A549 (cell line): ENCODE measurements around the gene NDEL1. TPM values are rescaled to one million over a fixed set of nuclear protein-coding genes. Genes with fewer than 3 reads are reported as not detected.

Source experiments
- ATAC-seq, 2 experiments: fragments of 200-7000 bp in 1 of 2; fragments of >200 bp in 1 of 2; cut with Nextera tagmentation in 1 of 2; cut with Tn5 transposase in 1 of 2; 3 replicates each; pipeline versions ENCODE4 v1.8.0 to v1.9.1; 2018 to 2020; ENCODE audit warnings: mild to moderate bottlenecking in 1 of 2, moderate library complexity in 1 of 2
- CTCF ChIA-PET: fragments of 300-600 bp; sonication (Branson Sonifier 250); formaldehyde crosslinking; extraction: SDS; loops from one replicate; lab custom pipeline; 2021; ENCODE audit warnings: antibody characterized with exemption, inconsistent platforms; lab: Yijun Ruan, JAX
- POLR2A ChIA-PET: fragments of 350-600 bp; formaldehyde crosslinking; extraction: SDS; loops from one replicate; lab custom pipeline; 2021; ENCODE audit warnings: antibody characterized with exemption, inconsistent platforms; lab: Yijun Ruan, JAX
- DNase-seq, 2 experiments: peaks; one replicate each; pipeline versions ENCODE4 v3.0.0 to v3.0.0-alpha.2; 2011 to 2016; ENCODE audit warnings: low read depth in 1 of 2, low spot score in 1 of 2
- FAIRE-seq: peaks from 2 replicates; lab custom pipeline; 2011; peaks lifted over from hg19 to GRCh38; lab: Jason Lieb, UNC
- H3K27ac ChIP-seq, 2 experiments: fragments of >200 bp; sonication (Bioruptor Twin); formaldehyde crosslinking; 3 replicates each; pipeline ENCODE4 v1.5.1; 2016 to 2017
- H3K4me1 ChIP-seq: fragments of >200 bp; sonication (Bioruptor Twin); formaldehyde crosslinking; 3 replicates; pipeline ENCODE4 v1.6.1; 2016
- H3K4me2 ChIP-seq: fragments of >200 bp; sonication (Bioruptor Twin); formaldehyde crosslinking; 3 replicates; pipeline ENCODE4 v1.6.1; 2016
- H3K4me3 ChIP-seq: fragments of >200 bp; sonication (Bioruptor Twin); formaldehyde crosslinking; 3 replicates; pipeline ENCODE4 v1.5.1; 2016
- H3K9me3 ChIP-seq: fragments of >200 bp; sonication (Bioruptor Twin); formaldehyde crosslinking; 3 replicates; pipeline ENCODE4 v1.6.1; 2016
- BHLHE40 ChIP-seq: IDR thresholded peaks from 2 replicates; pipeline ENCODE4 v1.6.1; 2012; ENCODE audit warnings: low read depth, low read length, inconsistent platforms
- CBX2 ChIP-seq: fragments of 200-600 bp; sonication (generic); IDR thresholded peaks from 2 replicates; pipeline ENCODE4 v1.6.1; 2016; ENCODE audit warnings: low read depth, mild to moderate bottlenecking, borderline replicate concordance
- FOSB ChIP-seq: fragments of 250-450 bp; sonication (Bioruptor Pico); IDR thresholded peaks from 2 replicates; pipeline ENCODE4 v1.5.0; 2020; ENCODE audit warnings: mild to moderate bottlenecking, moderate library complexity
- FOXS1 ChIP-seq: fragments of 250-450 bp; sonication (Bioruptor Pico); IDR thresholded peaks from 2 replicates; pipeline ENCODE4 v1.5.0; 2020; ENCODE audit warnings: mild to moderate bottlenecking, moderate library complexity
- HOXB13 ChIP-seq: fragments of 250-450 bp; sonication (Bioruptor Pico); IDR thresholded peaks from 2 replicates; pipeline ENCODE4 v1.5.0; 2020; ENCODE audit warnings: low read depth, mild to moderate bottlenecking, moderate library complexity
- JUN ChIP-seq, 2 experiments: fragments of >200 bp; sonication (Bioruptor Twin); formaldehyde crosslinking; IDR thresholded peaks; 2 replicates in 1 of 2; 3 replicates in 1 of 2; pipeline ENCODE4 v1.6.1; 2016 to 2017
- KDM1A ChIP-seq: fragments of 200-600 bp; sonication (generic); IDR thresholded peaks from 2 replicates; pipeline ENCODE4 v1.6.1; 2016; ENCODE audit warnings: low read depth, mild to moderate bottlenecking
- MAZ ChIP-seq: fragments of 150-350 bp; IDR thresholded peaks from 2 replicates; pipeline ENCODE4 v1.6.1; 2014; ENCODE audit warnings: antibody characterized with exemption, low read depth, low read length, borderline replicate concordance
- MYC ChIP-seq: IDR thresholded peaks from 2 replicates; pipeline ENCODE4 v1.6.1; 2012; ENCODE audit warnings: mild to moderate bottlenecking, inconsistent platforms, low read length, improper control_type of control experiment, borderline replicate concordance
- NR3C1 ChIP-seq: fragments of >200 bp; sonication (Bioruptor Twin); formaldehyde crosslinking; IDR thresholded peaks from 3 replicates; pipeline ENCODE4 v1.6.1; 2017
- POLR2A ChIP-seq: IDR thresholded peaks from 2 replicates; pipeline ENCODE4 v1.6.1; 2012; ENCODE audit warnings: mild to moderate bottlenecking, low read length
- RAD21 ChIP-seq, 2 experiments: fragments of >200 bp in 1 of 2; sonication (Bioruptor Twin) in 1 of 2; formaldehyde crosslinking in 1 of 2; IDR thresholded peaks in 1 of 2; conservative IDR thresholded peaks in 1 of 2; 2 replicates in 1 of 2; 3 replicates in 1 of 2; pipeline ENCODE4 v1.6.1; 2012 to 2018; ENCODE audit warnings: inconsistent platforms in 1 of 2
- RCOR1 ChIP-seq: fragments of 150-350 bp; IDR thresholded peaks from 2 replicates; pipeline ENCODE4 v1.6.1; 2014; ENCODE audit warnings: antibody characterized with exemption, low read length, low read depth
- REST ChIP-seq: fragments of 200-600 bp; sonication (generic); IDR thresholded peaks from 2 replicates; pipeline ENCODE4 v1.6.1; 2016; ENCODE audit warnings: antibody characterized with exemption, mild to moderate bottlenecking, moderate library complexity
- RNF2 ChIP-seq: fragments of 200-600 bp; sonication (generic); IDR thresholded peaks from 2 replicates; pipeline ENCODE4 v1.6.1; 2016; ENCODE audit warnings: low read depth, mild to moderate bottlenecking, antibody characterized with exemption, moderate library complexity, borderline replicate concordance
- SREBF2 ChIP-seq: fragments of 450-650 bp; IDR thresholded peaks from 2 replicates; pipeline ENCODE4 v1.6.1; 2014; ENCODE audit warnings: mild to moderate bottlenecking, moderate library complexity
- ZFP36 ChIP-seq: fragments of 450-650 bp; IDR thresholded peaks from 2 replicates; pipeline ENCODE4 v1.6.1; 2014; ENCODE audit warnings: borderline replicate concordance; ENCODE audit not compliant: partially characterized antibody
- ZSCAN20 ChIP-seq: fragments of 250-450 bp; sonication (Bioruptor Pico); IDR thresholded peaks from 2 replicates; pipeline ENCODE4 v1.8.0; 2022; ENCODE audit warnings: mild to moderate bottlenecking, moderate library complexity
- WGBS: methylation state at CpG from one replicate; pipeline ENCODE4 v1.1.6; 2017; ENCODE audit errors: missing lambda C conversion rate; 5-methylcytosine and 5-hydroxymethylcytosine counted together
- polyA plus RNA-seq, 4 experiments: library from polyadenylated mRNA; depleted of rRNA in 3 of 4; stranded (reverse); fragments of >200 nt; fragmentation: RNase III in 1 of 4; extraction: RNeasy Plus Mini Kit Qiagen cat#74134 plus additional on column Dnase treatment in 1 of 4; gene quantifications; 2 replicates in 3 of 4; 3 replicates in 1 of 4; pipeline ENCODE4 v1.2.3, GENCODE V29; 2011 to 2017
- TF ChIP-seq, protein P1 (sequence below): fragments of >200 bp; sonication (Bioruptor Twin); formaldehyde crosslinking; IDR thresholded peaks from 2 replicates; pipeline ENCODE4 v1.6.1; 2016

NDEL1 gene
- polyA plus RNA-seq, 2 of the 4 experiments (the other 2 are of a cell fraction) = 53.3 to 91.0 TPM

GRCh38 chr17:8468980-8469379 lies 33.3 kb downstream of the NDEL1 start:
- Histone ChIP-seq H3K9me3 (no peaks in the 10 kb centered on the region), H3K27ac (no peak overlapping the region), H3K4me3 (no peak overlapping the region), H3K4me1 (no peaks in the 10 kb centered on the region), H3K4me2 (no peak overlapping the region)
- ChIA-PET POLR2A (no interaction called here), CTCF (interaction anchor here (1.1 to 1.2 kb wide), 2 partner anchors 25 to 85 kb away, joined by 3 read pairs; no protein-coding TSS in a partner anchor)
- ATAC-seq (no peak), DNase-seq (no peak), FAIRE-seq (no peak)
- no peak for TF ChIP-seq ZFP36
- WGBS = 98% methylated on average over 3 of the region's 3 CpGs

DNA sequence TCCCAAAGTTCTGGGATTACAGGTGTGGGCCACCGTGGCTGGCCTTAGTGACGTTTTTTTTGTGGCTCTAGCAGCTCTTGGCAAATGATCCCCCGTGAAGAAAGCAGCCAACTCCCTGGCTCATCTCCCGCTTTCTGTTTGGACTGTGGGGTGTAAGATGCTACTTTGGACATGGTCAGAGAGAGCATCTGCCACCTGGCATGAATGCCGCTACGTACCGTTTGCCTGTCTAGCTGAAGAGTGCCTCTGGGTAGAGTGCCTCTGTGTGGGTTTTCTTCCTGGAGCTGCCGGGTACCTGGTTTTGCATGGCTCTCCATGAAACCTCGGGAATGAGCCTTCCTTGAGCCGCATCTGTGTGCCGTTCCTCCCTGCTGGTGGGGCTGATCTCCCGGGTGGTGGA lies 34.3 kb downstream of the NDEL1 start:
- no peaks in the 10 kb centered on the region for H3K4me1 ChIP-seq
- DNase-seq (no peak), ATAC-seq (no peak), FAIRE-seq (no peak)
- ChIA-PET CTCF (interaction anchor here (1.2 kb wide), 1 partner anchor 59 kb away, joined by 4 read pairs; no protein-coding TSS in a partner anchor), POLR2A (no interaction called here)
- no peak overlapping the region for H3K4me3 ChIP-seq
- TF ChIP-seq BHLHE40 (no peak), RNF2 (no peak), POLR2A (no peak), SREBF2 (no peak), ZSCAN20 (CRISPR knock-in tag) (no peak), KDM1A (no peak), FOXS1 (CRISPR knock-in tag) (no peak), MAZ (no peak), RAD21 (conservative IDR thresholded peaks at IDR 0.05 in 1 of 2, IDR thresholded peaks at IDR 0.05 in 1 of 2) (no peak), CBX2 (no peak), RCOR1 (no peak), ZFP36 (no peak), REST (no peak), MYC (no peak), HOXB13 (CRISPR knock-in tag) (no peak)
- TF ChIP-seq, protein P1, sequence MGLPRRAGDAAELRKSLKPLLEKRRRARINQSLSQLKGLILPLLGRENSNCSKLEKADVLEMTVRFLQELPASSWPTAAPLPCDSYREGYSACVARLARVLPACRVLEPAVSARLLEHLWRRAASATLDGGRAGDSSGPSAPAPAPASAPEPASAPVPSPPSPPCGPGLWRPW = no peak
- H3K4me2 ChIP-seq = no peak overlapping the region
- no peaks in the 10 kb centered on the region for H3K9me3 ChIP-seq
- 96% methylated on average over 12 of the region's 12 CpGs for WGBS
- H3K27ac ChIP-seq = no peak overlapping the region

DNA sequence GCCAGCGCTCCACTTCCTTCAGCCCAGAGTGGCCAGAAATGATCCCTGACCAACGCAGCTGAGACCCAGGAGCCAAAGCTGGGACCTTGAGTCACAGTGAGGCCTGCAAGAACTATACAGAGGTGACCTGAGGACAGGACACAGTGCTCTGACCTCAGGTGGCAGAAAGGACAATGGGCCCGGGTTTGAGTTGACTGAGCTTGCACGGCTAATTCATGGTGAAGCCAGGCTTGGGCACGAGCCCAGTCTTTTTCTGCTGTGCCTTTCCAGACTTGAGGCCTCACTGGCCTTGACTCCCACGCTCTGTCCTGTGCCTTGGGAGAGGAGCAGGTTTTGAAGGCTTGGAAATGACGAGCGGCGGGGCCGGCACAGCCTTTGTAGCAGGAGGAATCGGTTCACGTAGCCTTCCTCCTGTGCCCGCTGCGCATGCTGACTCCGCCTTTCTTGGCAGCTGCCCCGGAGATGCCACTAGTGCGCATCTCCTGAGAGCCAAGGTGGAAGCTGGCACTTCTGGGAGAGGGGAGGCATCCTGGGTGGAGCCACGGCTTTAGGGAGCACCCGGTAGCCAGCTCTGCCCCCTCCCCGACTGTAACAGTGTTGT lies 34.9 kb downstream of the NDEL1 start:
- POLR2A ChIA-PET = no interaction called here
- no peak overlapping the region for H3K4me3 ChIP-seq
- FAIRE-seq (no peak), DNase-seq (no peak)
- H3K9me3 ChIP-seq = no peaks in the 10 kb centered on the region
- no peaks in the 10 kb centered on the region for H3K4me1 ChIP-seq
- WGBS = 91% methylated on average over 20 of the region's 20 CpGs
- CTCF ChIA-PET = interaction anchor here (0.6 to 2.3 kb wide), 6 partner anchors 14 to 276 kb away, joined by 3 to 12 read pairs (median 4); partner anchors contain the start of gene MYH10
- no peak for TF ChIP-seq BHLHE40
- TF ChIP-seq NR3C1 = no peak
- 0 out of 5 replicates have a peak, but pooled peaks of 1 of the 2 experiments have one; percentile 20 for TF ChIP-seq JUN (IDR thresholded peaks at IDR 0.05)
- no peak for TF ChIP-seq FOSB (CRISPR knock-in tag)
- TF ChIP-seq, all 56 proteins: peak for 1
- peak in 1 of 2 experiments; percentile 14; a peak in 2 of 6 replicates for ATAC-seq
- no peak overlapping the region for H3K27ac ChIP-seq
- H3K4me2 ChIP-seq = no peak overlapping the region
